Right lung (tissue), 5 donors: Measurements from ENCODE around the gene PLCG2. TPM values are rescaled to one million over a fixed set of nuclear protein-coding genes. Genes with fewer than 3 reads are reported as not detected.
"Not testable (repeated sequence)": the region's sequence is repeated elsewhere in the genome, so short reads cannot be mapped to it uniquely, and the experiment has no call there.

Experiments used
- DNase-seq, 2 donors: peaks; one replicate each; pipeline ENCODE4 v3.0.0-alpha.2; 2013
- polyA plus RNA-seq, 5 donors: library from polyadenylated mRNA; unstranded; fragments of 120-200 nt; gene quantifications; one replicate each; pipeline versions ENCODE4 v1.2.1 to v1.2.3, GENCODE V29; 2013; ENCODE audit warnings: inconsistent platforms in 1 of 5, low replicate concordance in 1 of 5; ENCODE audit not compliant: insufficient read length in 5 of 5, insufficient read depth in 1 of 5

The PLCG2 gene
- polyA plus RNA-seq, 5 donors = 6.5 to 10.8 (median 8.3) TPM

GRCh38 chr16:81936209-81937000, 157.3 kb downstream of the PLCG2 start:
- no peak for DNase-seq

- DNase-seq = no peak
These were observed 158.4 kb downstream of the PLCG2 start for GRCh38 chr16:81937305-81938038.

DNA sequence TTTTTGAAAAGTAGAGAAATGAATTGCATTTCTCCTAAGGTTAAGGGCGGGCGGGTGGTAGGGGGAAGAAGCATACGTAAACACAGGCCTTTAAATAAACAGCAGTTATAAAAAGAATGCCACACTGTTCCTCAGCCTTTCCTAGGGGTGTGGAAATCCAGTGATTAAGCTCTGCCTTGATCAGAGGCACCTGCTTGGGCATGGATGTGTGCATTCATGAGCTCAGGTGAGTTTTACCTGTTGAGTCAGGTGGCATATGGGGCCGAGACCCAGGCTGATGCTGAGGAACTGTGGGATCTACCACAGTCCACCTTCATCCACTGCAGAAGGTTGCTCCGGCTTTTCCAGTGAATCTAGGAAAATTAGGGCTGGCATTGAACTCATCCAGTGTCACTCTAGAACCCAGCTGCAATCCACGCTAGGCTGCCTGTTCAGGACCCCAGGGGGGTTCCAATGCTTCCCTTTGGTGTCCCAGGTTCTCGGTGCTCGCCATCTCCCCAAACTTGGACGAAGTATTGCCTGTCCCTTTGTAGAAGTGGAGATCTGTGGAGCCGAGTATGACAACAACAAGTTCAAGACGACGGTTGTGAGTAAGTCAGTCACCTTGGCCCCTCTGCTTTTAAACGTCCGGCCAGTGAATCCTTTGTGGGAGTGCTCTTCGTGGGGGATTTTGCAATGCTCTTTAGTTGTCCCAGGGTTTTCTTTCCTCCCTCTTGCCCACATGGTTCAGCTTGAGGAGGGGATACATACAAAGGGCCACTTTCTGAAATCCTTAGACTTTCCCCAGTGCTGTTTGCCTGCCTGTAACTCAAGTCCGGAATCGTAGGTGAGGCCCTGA, 159.5 kb downstream of the PLCG2 start:
- no peak for DNase-seq

DNA sequence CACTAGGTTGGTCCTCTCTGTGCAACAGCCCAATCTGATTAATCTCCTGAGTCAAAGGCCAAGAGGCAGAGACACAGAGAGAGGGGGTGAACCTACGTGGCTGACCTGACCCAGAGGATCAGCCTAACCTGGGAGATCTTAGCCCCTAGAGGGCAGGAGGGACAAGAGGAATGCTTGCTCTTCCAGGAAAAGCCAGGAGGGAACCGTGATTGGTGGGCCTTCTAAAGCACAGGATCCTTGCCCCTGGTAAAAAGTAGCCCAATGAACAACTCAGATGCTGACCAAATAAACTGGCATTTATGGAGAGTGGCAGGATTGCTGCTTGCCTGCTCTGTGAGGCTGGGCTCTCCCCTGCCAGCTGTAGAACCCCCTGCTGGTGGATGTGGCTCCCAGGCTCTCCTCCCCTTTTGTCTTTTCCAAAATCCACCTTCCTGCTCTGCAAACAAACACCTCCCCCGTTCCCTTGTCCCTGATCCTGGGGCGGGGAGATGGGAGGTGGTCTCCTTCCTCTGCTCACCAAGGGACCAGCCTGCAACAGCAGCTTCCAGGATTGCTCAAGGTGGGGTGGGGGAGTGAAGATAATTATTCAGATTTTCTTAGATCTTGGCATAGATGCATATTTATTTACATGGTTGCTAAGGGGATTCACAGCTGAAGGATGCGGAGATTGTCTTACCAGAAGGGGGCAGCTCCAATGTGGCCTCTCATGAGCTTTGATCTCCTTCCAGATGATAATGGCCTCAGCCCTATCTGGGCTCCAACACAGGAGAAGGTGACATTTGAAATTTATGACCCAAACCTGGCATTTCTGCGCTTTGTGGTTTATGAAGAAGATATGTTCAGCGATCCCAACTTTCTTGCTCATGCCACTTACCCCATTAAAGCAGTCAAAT, 160.3 kb downstream of the PLCG2 start:
- no peak for DNase-seq

DNA sequence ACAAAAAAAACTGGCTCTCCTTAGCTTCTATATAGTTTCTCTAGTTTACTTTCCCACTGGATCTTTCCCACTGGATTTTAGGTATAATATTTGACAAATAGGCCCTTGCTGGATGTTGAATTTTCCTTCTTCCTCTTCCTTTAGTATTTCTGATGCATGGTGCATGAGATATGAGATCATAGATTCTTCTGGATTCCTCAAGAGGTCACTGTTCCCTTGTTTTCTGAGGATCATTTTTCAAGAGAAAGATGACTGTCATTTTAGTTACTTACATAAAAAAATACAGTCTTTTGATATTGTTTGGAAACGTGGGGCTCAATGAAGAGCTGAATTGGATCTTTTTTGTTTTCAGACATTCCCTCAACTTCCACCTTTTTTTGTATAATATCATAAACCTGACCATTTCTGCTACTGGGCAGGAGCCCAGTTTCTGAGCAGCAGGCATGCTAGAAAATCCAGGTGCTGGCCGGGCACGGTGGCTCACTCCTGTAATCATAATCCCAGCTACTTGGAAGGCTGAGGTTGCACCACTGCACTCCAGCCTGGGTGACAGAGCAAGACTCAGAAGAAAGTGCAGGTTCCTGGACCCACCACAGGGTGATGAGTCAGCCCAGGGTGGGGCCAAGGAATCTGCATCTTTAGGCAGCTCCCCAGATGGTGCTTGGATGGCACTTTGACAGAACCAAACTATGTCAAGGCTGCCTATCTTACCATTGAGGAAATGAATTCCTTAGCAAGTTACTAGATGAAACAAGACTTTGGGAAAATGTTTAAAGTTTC, 161.9 kb downstream of the PLCG2 start:
- DNase-seq = peak; percentile 24 to 25

- DNase-seq = no peak
These were observed 163.0 kb downstream of the PLCG2 start for GRCh38 chr16:81942007-81942601.

GRCh38 chr16:81945665-81946064, 166.6 kb downstream of the PLCG2 start:
- no peak for DNase-seq

GRCh38 chr16:81946206-81946605, 167.1 kb downstream of the PLCG2 start:
- no peak for DNase-seq

GRCh38 chr16:81951564-81951963, 172.5 kb downstream of the PLCG2 start:
- no peak for DNase-seq

DNA sequence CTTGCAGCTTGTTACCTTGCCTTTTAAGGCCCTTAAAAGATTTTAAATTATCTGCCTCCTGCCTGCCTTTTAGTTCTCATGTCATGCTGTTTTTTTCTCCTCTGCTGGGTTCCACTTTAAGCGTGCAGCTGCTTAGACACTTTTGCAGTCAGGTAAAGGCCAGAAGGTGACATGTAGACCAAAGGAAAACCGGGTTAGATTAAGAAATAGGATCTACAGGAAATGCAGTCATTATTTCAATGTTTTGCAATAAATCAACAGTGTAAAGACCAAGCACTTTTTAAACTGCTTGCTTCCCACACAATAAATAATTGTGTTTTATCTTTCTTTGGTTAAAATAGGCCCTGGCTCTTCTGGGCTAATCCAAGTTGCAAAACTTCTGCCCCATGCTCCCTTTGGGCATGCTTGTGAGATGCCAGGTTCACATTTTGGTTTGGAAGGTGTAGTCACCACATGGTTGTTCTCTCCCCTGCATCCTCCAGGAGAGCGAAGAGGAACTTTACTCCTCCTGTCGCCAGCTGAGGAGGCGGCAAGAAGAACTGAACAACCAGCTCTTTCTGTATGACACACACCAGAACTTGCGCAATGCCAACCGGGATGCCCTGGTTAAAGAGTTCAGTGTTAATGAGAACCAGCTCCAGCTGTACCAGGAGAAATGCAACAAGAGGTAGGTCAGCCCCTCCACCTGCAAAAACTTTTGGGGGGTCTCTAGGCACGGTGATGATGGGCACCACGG, 177.3 kb downstream of the PLCG2 start:
- DNase-seq = no peak

- no peak for DNase-seq
These were observed 185.7 kb downstream of the PLCG2 start for GRCh38 chr16:81964808-81965207.

DNA sequence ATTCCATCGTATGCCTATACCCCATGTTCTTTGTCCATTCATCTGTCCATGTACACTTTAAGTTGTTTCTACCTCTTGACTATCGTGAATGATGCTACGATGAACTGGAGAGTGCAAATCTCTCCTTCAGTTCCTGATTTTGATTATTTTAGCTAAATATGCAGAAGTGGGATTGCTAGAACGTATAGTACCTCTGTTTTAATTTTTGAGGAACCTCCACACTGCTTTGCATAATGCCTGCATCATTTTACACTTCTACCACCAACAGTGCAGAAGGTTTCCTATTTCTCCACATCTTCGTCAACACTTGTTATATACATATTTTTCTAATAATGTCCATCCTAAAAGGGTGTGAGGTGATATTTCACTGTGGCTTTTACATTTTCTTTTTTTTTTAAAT, 188.3 kb downstream of the PLCG2 start:
- no peak for DNase-seq

DNA sequence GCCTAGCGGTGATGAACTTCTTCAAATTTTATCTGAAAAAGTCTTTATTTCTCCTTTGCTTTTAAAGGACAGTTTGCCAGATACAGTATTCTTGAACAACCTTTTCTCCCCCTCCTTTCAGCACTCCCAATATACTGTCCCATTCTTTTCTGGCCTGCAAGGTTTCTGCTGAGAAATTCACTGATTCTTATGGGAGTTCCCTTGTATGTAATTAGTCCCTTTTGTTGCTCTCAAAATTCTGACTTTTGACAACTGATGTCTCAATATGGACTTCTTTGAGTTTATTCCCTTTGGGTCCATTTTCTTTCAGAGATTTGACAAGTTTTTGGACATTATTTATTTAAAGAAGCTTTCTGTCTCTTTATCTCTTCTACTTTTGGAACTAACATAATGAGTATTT, 192.8 kb downstream of the PLCG2 start:
- DNase-seq = no peak

- DNase-seq = no peak
These were observed 194.6 kb downstream of the PLCG2 start for GRCh38 chr16:81973737-81974136.

DNA sequence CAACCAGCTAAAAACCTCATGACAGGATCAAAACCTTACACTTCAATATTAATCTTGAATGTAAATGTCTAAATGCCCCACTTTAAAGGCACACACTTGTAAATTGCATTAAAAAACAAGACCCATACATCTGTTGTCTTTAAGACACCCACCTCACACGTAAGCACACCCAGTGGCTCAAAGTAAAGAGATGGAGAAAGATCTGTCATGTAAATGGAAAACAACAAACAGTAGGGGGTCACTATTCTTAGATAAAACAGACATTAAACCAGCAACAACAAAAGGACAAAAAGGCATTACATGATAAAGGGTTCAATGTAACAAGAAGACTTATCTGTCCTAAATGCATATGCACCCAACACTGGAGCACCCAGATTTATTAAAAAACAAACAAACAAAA, 196.5 kb downstream of the PLCG2 start:
- no peak for DNase-seq

DNA sequence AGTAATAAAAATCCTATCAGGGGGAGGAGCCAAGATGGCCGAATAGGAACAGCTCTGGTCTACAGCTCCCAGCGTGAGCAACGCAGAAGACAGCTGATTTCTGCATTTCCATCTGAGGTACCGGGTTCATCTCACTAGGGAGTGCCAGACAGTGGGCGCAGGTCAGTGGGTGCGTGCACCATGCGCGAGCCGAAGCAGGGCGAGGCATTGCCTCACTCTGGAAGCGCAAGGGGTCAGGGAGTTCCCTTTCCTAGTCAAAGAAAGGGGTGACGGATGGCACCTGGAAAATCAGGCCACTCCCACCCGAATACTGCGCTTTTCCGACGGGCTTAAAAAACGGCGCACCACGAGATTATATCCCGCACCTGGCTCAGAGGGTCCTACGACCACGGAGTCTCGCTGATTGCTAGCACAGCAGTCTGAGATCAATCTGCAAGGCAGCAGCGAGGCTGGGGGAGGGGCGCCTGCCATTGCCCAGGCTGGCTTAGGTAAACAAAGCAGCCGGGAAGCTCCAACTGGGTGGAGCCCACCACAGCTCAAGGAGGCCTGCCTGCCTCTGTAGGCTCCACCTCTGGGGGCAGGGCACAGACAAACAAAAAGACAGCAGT, 198.3 kb downstream of the PLCG2 start:
- not testable (repeated sequence) for DNase-seq

GRCh38 chr16:81987121-81987520, 208.0 kb downstream of the PLCG2 start:
- no peak for DNase-seq

DNA sequence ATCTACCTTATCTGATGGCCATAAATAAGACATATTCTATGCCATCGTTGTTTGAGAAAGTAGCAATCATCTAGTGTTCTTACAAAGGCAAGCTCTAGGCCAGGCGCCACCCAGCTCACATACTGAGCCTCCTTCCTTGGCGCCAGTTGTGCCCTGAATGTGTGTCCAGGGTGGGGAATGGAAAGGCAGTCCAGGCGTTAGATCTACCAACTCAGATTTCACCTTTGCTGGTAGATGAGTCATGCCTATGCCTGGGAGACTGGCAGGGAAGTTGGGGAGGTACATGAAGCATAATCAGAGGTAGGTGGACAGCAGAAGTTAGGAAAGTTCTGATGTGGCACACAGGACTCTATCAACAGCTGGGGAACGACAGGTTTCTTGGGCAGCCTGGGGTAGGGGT, 208.6 kb downstream of the PLCG2 start:
- DNase-seq = no peak

DNA sequence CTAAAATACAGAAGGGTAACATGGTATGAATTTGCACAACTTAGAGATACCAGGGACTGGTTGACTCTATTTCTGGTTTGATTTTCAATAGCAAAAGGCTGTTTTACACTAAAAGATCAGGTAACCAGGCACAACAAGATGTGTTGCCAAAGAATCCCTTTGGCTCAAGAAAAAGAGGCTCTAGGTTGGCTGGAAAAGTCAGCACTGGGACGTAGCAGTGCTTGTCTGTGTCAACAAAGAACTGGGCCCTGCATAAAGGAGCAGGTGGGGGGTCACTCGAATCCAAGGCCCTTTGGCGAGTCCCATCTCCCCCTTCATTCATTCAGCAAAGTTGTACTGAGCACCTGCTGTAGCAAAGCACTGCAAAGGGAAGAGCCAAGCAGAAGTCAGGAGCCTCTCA, 213.8 kb downstream of the PLCG2 start:
- DNase-seq = no peak
